ENCODE data around the gene LRIG2. TPM values are rescaled to one million over a fixed set of nuclear protein-coding genes. Genes with fewer than 3 reads are reported as not detected.

LRIG2 gene
- total and polyA plus RNA-seq, 2 of the 13 experiments (the other 11 are each of a cell fraction or from before 2014, with no cell fraction given) = 8.1 to 12.2 TPM

DNA sequence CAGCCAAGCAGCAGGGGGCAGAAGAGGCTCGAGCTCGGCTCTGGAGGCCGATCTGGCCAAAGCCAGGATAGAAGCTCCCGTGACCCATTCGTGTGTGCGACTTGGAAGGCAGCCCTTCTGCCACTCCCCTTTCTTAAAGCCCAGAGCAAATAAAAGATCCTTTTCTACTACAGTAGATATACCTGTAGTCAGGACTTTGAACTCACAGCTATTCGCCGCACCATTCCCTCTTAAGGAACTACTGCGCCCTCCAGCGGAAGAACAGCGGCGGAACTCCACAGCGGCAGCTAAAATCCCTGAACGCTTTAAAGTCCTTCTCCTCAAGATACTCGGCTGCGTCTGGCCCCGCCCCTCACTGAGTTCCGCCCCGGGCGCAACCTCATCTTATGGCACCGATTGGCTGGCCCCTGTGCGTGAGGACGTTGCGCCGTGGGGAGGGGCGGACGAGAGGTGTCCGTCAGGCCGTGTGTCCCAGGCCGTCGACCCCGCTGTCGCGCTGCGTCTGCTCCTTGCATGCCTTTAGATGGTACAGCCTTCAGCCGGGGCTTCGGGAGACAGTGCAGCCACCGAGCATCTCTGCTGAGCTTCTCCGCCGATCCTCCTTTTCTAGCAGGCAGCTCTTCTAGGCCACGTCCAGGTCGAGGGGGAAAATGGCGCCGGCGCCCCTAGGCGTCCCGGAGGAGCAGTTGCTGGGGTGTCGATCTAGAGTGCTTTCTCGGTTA lies at the start of gene LRIG2 (continued):
- TF ChIP-seq, protein P1, sequence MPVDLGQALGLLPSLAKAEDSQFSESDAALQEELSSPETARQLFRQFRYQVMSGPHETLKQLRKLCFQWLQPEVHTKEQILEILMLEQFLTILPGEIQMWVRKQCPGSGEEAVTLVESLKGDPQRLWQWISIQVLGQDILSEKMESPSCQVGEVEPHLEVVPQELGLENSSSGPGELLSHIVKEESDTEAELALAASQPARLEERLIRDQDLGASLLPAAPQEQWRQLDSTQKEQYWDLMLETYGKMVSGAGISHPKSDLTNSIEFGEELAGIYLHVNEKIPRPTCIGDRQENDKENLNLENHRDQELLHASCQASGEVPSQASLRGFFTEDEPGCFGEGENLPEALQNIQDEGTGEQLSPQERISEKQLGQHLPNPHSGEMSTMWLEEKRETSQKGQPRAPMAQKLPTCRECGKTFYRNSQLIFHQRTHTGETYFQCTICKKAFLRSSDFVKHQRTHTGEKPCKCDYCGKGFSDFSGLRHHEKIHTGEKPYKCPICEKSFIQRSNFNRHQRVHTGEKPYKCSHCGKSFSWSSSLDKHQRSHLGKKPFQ (CRISPR knock-in tag; IDR thresholded peaks at IDR 0.05; ENCODE audit: insufficient replicate concordance) = peak; percentile 73
- TF ChIP-seq KDM1A (CRISPR knock-in tag; IDR thresholded peaks at IDR 0.05) (no peak), MAFF (IDR thresholded peaks at IDR 0.05; ENCODE audit: low read depth, low read length) (no peak), PAWR (CRISPR knock-in tag; IDR thresholded peaks at IDR 0.05; ENCODE audit: borderline replicate concordance) (no peak), RBM22 (optimal IDR thresholded peaks at IDR 0.05; ENCODE audit: low read length) (no peak), DR1 (CRISPR knock-in tag; IDR thresholded peaks at IDR 0.05) (peak; percentile 77), ZNF672 (CRISPR knock-in tag; IDR thresholded peaks at IDR 0.05) (no peak), KAT8 (CRISPR knock-in tag; IDR thresholded peaks at IDR 0.05) (peak; percentile 70), ZNF619 (CRISPR knock-in tag; IDR thresholded peaks at IDR 0.05) (no peak), HMG20A (CRISPR knock-in tag; IDR thresholded peaks at IDR 0.05; ENCODE audit: borderline replicate concordance) (no peak)
- TF ChIP-seq, protein P2, sequence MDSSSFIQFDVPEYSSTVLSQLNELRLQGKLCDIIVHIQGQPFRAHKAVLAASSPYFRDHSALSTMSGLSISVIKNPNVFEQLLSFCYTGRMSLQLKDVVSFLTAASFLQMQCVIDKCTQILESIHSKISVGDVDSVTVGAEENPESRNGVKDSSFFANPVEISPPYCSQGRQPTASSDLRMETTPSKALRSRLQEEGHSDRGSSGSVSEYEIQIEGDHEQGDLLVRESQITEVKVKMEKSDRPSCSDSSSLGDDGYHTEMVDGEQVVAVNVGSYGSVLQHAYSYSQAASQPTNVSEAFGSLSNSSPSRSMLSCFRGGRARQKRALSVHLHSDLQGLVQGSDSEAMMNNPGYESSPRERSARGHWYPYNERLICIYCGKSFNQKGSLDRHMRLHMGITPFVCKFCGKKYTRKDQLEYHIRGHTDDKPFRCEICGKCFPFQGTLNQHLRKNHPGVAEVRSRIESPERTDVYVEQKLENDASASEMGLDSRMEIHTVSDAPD (CRISPR knock-in tag; IDR thresholded peaks at IDR 0.05) = no peak
- TF ChIP-seq, protein P3, sequence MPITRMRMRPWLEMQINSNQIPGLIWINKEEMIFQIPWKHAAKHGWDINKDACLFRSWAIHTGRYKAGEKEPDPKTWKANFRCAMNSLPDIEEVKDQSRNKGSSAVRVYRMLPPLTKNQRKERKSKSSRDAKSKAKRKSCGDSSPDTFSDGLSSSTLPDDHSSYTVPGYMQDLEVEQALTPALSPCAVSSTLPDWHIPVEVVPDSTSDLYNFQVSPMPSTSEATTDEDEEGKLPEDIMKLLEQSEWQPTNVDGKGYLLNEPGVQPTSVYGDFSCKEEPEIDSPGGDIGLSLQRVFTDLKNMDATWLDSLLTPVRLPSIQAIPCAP (CRISPR knock-in tag; IDR thresholded peaks at IDR 0.05; ENCODE audit: low read depth) = no peak
- TF ChIP-seq, protein P4, sequence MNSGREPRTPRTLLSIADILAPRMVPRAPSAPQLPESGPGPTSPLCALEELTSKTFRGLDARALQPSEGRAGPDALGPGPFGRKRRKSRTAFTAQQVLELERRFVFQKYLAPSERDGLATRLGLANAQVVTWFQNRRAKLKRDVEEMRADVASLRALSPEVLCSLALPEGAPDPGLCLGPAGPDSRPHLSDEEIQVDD (CRISPR knock-in tag; IDR thresholded peaks at IDR 0.05; ENCODE audit: borderline replicate concordance) = no peak
- TF ChIP-seq, protein P5, sequence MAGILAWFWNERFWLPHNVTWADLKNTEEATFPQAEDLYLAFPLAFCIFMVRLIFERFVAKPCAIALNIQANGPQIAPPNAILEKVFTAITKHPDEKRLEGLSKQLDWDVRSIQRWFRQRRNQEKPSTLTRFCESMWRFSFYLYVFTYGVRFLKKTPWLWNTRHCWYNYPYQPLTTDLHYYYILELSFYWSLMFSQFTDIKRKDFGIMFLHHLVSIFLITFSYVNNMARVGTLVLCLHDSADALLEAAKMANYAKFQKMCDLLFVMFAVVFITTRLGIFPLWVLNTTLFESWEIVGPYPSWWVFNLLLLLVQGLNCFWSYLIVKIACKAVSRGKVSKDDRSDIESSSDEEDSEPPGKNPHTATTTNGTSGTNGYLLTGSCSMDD (CRISPR knock-in tag; IDR thresholded peaks at IDR 0.05) = no peak
- TF ChIP-seq, protein P6, sequence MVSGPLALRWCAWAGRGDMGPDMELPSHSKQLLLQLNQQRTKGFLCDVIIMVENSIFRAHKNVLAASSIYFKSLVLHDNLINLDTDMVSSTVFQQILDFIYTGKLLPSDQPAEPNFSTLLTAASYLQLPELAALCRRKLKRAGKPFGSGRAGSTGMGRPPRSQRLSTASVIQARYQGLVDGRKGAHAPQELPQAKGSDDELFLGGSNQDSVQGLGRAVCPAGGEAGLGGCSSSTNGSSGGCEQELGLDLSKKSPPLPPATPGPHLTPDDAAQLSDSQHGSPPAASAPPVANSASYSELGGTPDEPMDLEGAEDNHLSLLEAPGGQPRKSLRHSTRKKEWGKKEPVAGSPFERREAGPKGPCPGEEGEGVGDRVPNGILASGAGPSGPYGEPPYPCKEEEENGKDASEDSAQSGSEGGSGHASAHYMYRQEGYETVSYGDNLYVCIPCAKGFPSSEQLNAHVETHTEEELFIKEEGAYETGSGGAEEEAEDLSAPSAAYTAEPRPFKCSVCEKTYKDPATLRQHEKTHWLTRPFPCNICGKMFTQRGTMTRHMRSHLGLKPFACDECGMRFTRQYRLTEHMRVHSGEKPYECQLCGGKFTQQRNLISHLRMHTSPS (CRISPR knock-in tag; IDR thresholded peaks at IDR 0.05; ENCODE audit: low read depth) = no peak
- TF ChIP-seq, protein P7, sequence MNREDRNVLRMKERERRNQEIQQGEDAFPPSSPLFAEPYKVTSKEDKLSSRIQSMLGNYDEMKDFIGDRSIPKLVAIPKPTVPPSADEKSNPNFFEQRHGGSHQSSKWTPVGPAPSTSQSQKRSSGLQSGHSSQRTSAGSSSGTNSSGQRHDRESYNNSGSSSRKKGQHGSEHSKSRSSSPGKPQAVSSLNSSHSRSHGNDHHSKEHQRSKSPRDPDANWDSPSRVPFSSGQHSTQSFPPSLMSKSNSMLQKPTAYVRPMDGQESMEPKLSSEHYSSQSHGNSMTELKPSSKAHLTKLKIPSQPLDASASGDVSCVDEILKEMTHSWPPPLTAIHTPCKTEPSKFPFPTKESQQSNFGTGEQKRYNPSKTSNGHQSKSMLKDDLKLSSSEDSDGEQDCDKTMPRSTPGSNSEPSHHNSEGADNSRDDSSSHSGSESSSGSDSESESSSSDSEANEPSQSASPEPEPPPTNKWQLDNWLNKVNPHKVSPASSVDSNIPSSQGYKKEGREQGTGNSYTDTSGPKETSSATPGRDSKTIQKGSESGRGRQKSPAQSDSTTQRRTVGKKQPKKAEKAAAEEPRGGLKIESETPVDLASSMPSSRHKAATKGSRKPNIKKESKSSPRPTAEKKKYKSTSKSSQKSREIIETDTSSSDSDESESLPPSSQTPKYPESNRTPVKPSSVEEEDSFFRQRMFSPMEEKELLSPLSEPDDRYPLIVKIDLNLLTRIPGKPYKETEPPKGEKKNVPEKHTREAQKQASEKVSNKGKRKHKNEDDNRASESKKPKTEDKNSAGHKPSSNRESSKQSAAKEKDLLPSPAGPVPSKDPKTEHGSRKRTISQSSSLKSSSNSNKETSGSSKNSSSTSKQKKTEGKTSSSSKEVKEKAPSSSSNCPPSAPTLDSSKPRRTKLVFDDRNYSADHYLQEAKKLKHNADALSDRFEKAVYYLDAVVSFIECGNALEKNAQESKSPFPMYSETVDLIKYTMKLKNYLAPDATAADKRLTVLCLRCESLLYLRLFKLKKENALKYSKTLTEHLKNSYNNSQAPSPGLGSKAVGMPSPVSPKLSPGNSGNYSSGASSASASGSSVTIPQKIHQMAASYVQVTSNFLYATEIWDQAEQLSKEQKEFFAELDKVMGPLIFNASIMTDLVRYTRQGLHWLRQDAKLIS (CRISPR knock-in tag; IDR thresholded peaks at IDR 0.05) = no peak
- TF ChIP-seq, protein P8, sequence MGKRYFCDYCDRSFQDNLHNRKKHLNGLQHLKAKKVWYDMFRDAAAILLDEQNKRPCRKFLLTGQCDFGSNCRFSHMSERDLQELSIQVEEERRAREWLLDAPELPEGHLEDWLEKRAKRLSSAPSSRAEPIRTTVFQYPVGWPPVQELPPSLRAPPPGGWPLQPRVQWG (CRISPR knock-in tag; IDR thresholded peaks at IDR 0.05; ENCODE audit: borderline replicate concordance, low read depth) = no peak

Data from HepG2 (cell line).